Psoas muscle (tissue), 8 donors: ENCODE data around the gene RAD51B. TPM values are rescaled to one million over a fixed set of nuclear protein-coding genes. Genes with fewer than 3 reads are reported as not detected.

ENCODE experiments used
- ATAC-seq, 4 donors: fragments of 200-7000 bp; cut with Tn5 transposase; one replicate each; pipeline ENCODE4 v1.9.1; 2020; ENCODE audit warnings: moderate library complexity in 3 of 4, mild to moderate bottlenecking in 2 of 4
- DNase-seq, 2 donors: peaks; one replicate each; pipeline ENCODE4 v3.0.0-alpha.2; 2020
- H3K27ac ChIP-seq: fragments of 200-600 bp; one replicate; pipeline ENCODE4 v1.8.0; 2022
- H3K27me3 ChIP-seq, 3 donors: fragments of 200-600 bp in 1 of 3; one replicate each; pipeline versions ENCODE4 v1.6.1 to v1.8.0; 2013 to 2022; ENCODE audit warnings: low read length in 2 of 3, mild to moderate bottlenecking in 2 of 3, moderate library complexity in 1 of 3; ENCODE audit not compliant: insufficient read depth in 3 of 3
- H3K36me3 ChIP-seq, 2 donors: fragments of 200-600 bp in 1 of 2; one replicate each; pipeline versions ENCODE4 v1.6.1 to v1.8.0; 2013 to 2022; ENCODE audit warnings: low read depth in 1 of 2, mild to moderate bottlenecking in 1 of 2, moderate library complexity in 1 of 2; ENCODE audit not compliant: insufficient read depth in 1 of 2
- H3K4me1 ChIP-seq: fragments of 200-600 bp; one replicate; pipeline ENCODE4 v1.8.0; 2022
- H3K4me3 ChIP-seq: fragments of 200-600 bp; one replicate; pipeline ENCODE4 v1.8.0; 2022; ENCODE audit warnings: mild to moderate bottlenecking
- H3K9me3 ChIP-seq: fragments of 200-600 bp; one replicate; pipeline ENCODE4 v1.8.0; 2022
- CTCF ChIP-seq: fragments of 200-600 bp; IDR thresholded peaks from one replicate; pipeline ENCODE4 v1.8.0; 2022; ENCODE audit warnings: antibody characterized with exemption
- WGBS, 3 donors: extraction: QIAGEN DNeasy Blood & Tissue Kit; methylation state at CpG; one replicate each; pipeline versions ENCODE4 v1.1.6 to v1.1.7; 2013; 5-methylcytosine and 5-hydroxymethylcytosine counted together
- intact Hi-C, 2 donors: fragments of 100-400 bp; cut with DNase I; formaldehyde crosslinking; loops; one replicate each; pipeline versions ENCODE4 v1.11.0 to v1.14.2; 2022
- polyA plus RNA-seq, 3 donors: library from polyadenylated mRNA; stranded (reverse); fragments of 200-250 nt; gene quantifications; one replicate each; pipeline ENCODE4 v1.2.3, GENCODE V29; 2013
- total RNA-seq, 4 donors: library from RNA; stranded (reverse); fragmentation: NEBNext Ultra II Directional in 2 of 4; extraction: Animal tissue kit (Norgen Biotek cat#: 25700) in 2 of 4; gene quantifications; one replicate each; pipeline versions ENCODE4 v1.2.1 to v1.2.4, GENCODE V29; 2021 to 2023
- donor health status: healthy with polysubstance abuse.
- donor health status: DM: no; HTN: no; CAD: no; lungs with moderate emphysema.
- donor health status: Bipolar disorder and iron deficiency.
- donor health status: healthy.
- donor health status: DM: yes; HTN: yes; CAD: no.
- donor health status: DM: no; HTN: no; CAD: no.
- donor health status: DM: no; HTN: no; CAD: no.
- donor health status: DM: yes; HTN: yes; CAD: no.

RAD51B gene
- total and polyA plus RNA-seq, 7 donors, result 0.60 to 7.2 (median 2.2) TPM

GRCh38 chr14:68602507-68602906 is 782.9 kb downstream of the RAD51B start:
- Histone ChIP-seq H3K27ac (no peak overlapping the region), H3K36me3 (no peaks in the 10 kb centered on the region), H3K27me3 (no peaks in the 10 kb centered on the region), H3K9me3 (no peaks in the 10 kb centered on the region), H3K4me3 (no peak overlapping the region), H3K4me1 (no peaks in the 10 kb centered on the region)
- ATAC-seq (no peak), DNase-seq (no peak)
- intact Hi-C loops, result no loop called here
- no peak for TF ChIP-seq CTCF
- WGBS, 3 donors, result 75 to 94% (median 83%) methylated on average over 5 of the region's 5 CpGs

DNA sequence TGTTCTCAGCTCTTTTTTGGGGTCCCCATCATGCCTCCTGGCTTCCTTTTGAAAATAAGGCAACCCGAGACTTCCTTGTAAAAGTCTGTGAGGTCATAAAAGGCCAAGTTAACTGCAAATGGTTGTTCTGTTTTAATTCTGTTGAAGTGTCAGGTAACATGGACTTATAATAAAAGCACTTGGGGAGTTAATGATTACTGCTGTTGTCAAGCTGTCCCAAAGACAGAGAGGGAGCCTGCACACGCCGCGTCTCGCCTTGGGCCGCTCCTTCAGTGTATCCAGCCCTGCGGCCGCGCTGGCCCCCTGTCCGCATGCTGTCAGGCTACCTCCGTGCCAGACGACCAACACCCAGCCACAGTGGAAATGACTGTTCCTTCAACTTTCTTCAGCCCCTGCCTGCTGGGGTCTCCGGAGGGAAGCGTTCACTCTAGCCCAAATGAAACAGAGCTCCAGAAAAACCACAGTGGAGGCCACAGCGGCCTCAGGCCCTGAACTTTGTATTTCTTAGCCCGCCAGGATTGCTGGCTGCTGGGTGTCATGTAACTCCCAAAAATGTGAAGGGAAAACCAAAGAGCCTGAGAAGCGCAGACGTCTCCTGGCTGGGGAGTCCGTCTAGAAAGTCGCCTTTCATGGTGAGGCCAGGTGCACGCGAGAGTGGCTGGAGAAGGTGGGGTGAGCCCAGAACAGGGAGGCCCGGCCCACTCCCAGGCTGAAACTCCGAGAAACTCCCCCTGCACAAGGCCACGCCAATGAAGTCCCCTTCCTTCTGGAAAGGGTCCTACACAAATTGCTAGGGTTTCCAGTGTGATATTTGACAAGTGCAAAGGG is 784.2 kb downstream of the RAD51B start:
- ATAC-seq (no peak), DNase-seq (peak; percentile 38 to 62)
- 87 to 91% (median 89%) methylated on average over 25 of the region's 25 CpGs for WGBS, 3 donors
- no peaks in the 10 kb centered on the region for H3K9me3 ChIP-seq
- peaks cover 4% of the 10 kb centered on the region for H3K4me1 ChIP-seq
- no peak overlapping the region for H3K27ac ChIP-seq
- H3K27me3 ChIP-seq, result no peaks in the 10 kb centered on the region
- no peak for TF ChIP-seq CTCF
- no peak overlapping the region for H3K4me3 ChIP-seq
- H3K36me3 ChIP-seq, result no peaks in the 10 kb centered on the region
- intact Hi-C loops, result no loop called here

GRCh38 chr14:68604361-68604730 is 784.8 kb downstream of the RAD51B start:
- no peak overlapping the region for H3K27ac ChIP-seq
- DNase-seq, result no peak
- TF ChIP-seq CTCF, result no peak
- intact Hi-C loops, result no loop called here
- no peaks in the 10 kb centered on the region for H3K27me3 ChIP-seq
- WGBS, 3 donors, result 93 to 98% (median 95%) methylated on average over 9 of the region's 9 CpGs
- H3K4me3 ChIP-seq, result no peak overlapping the region
- no peaks in the 10 kb centered on the region for H3K36me3 ChIP-seq
- no peak for ATAC-seq
- H3K4me1 ChIP-seq, result peaks cover 4% of the 10 kb centered on the region
- no peaks in the 10 kb centered on the region for H3K9me3 ChIP-seq

- ATAC-seq (no peak), DNase-seq (no peak)
- intact Hi-C loops, result no loop called here
- no peaks in the 10 kb centered on the region for H3K27me3 ChIP-seq
- no peak overlapping the region for H3K27ac ChIP-seq
- peaks cover 4% of the 10 kb centered on the region for H3K4me1 ChIP-seq
- 85 to 91% (median 89%) methylated on average over 10 of the region's 10 CpGs for WGBS, 3 donors
- H3K36me3 ChIP-seq, result no peaks in the 10 kb centered on the region
- TF ChIP-seq CTCF, result no peak
- H3K4me3 ChIP-seq, result no peak overlapping the region
- no peaks in the 10 kb centered on the region for H3K9me3 ChIP-seq
These were observed 785.2 kb downstream of the RAD51B start for GRCh38 chr14:68604822-68605221.

- ATAC-seq (no peak), DNase-seq (no peak)
- no peaks in the 10 kb centered on the region for H3K36me3 ChIP-seq
- no peaks in the 10 kb centered on the region for H3K9me3 ChIP-seq
- no peak for TF ChIP-seq CTCF
- H3K4me1 ChIP-seq, result peaks cover 4% of the 10 kb centered on the region
- intact Hi-C loops, result no loop called here
- H3K27me3 ChIP-seq, result no peaks in the 10 kb centered on the region
- H3K27ac ChIP-seq, result no peak overlapping the region
- H3K4me3 ChIP-seq, result no peak overlapping the region
- WGBS, 3 donors, result 61 to 73% (median 67%) methylated on average over 3 of the region's 3 CpGs
These were observed 786.6 kb downstream of the RAD51B start for GRCh38 chr14:68606176-68606575.
